ENCODE results near the gene SAMSN1. TPM values are rescaled to one million over a fixed set of nuclear protein-coding genes. Genes with fewer than 3 reads are reported as not detected.
"Not testable (repeated sequence)": the region's sequence is repeated elsewhere in the genome, so short reads cannot be mapped to it uniquely, and the experiment has no call there.

The SAMSN1 gene
- total RNA-seq, 2 donors from 2014 or later: 1.8 to 4.6 TPM

GRCh38 chr21:14500873-14501272 lies 45.2 kb downstream of the SAMSN1 start:
- Histone ChIP-seq H3K27me3 (no peaks in the 10 kb centered on the region), H3K4me3 (no peak overlapping the region), H3K27ac (no peak overlapping the region), H3K36me3 (replicated peaks in 1 of 2; ENCODE audit: insufficient read depth in 1 of 2, low read depth in 2 of 2) (no peaks in the 10 kb centered on the region), H3K9me3 (no peaks in the 10 kb centered on the region), H3K4me1 (no peaks in the 10 kb centered on the region)
- no peak for TF ChIP-seq CTCF (IDR thresholded peaks at IDR 0.05)
- TF ChIP-seq POLR2A (IDR thresholded peaks at IDR 0.05): no peak
- no peak for DNase-seq
- WGBS, 2 donors: 61 to 87% methylated on average over 2 of the region's 2 CpGs
- ATAC-seq: no peak
- intact Hi-C loops (cut with DNase I): no loop called here

GRCh38 chr21:14499316-14499715 lies 46.8 kb downstream of the SAMSN1 start:
- H3K9me3 ChIP-seq: no peaks in the 10 kb centered on the region
- ATAC-seq: no peak
- H3K4me3 ChIP-seq: no peak overlapping the region
- no peak for TF ChIP-seq POLR2A (IDR thresholded peaks at IDR 0.05)
- TF ChIP-seq CTCF (IDR thresholded peaks at IDR 0.05): no peak
- H3K27ac ChIP-seq: no peak overlapping the region
- no peaks in the 10 kb centered on the region for H3K36me3 ChIP-seq (replicated peaks in 1 of 2; ENCODE audit: insufficient read depth in 1 of 2, low read depth in 2 of 2)
- no peaks in the 10 kb centered on the region for H3K4me1 ChIP-seq
- no peaks in the 10 kb centered on the region for H3K27me3 ChIP-seq
- no peak for DNase-seq
- intact Hi-C loops (cut with DNase I): no loop called here
- 45 to 65% methylated on average over 1 of the region's 1 CpG for WGBS, 2 donors

GRCh38 chr21:14497825-14498224 lies 48.3 kb downstream of the SAMSN1 start:
- Histone ChIP-seq H3K27me3 (no peaks in the 10 kb centered on the region), H3K4me3 (no peak overlapping the region), H3K9me3 (no peaks in the 10 kb centered on the region), H3K4me1 (no peaks in the 10 kb centered on the region), H3K36me3 (replicated peaks in 1 of 2; ENCODE audit: insufficient read depth in 1 of 2, low read depth in 2 of 2) (no peaks in the 10 kb centered on the region), H3K27ac (no peak overlapping the region)
- 52 to 70% methylated on average over 2 of the region's 2 CpGs for WGBS, 2 donors
- TF ChIP-seq CTCF (IDR thresholded peaks at IDR 0.05): no peak
- TF ChIP-seq POLR2A (IDR thresholded peaks at IDR 0.05): no peak
- intact Hi-C loops (cut with DNase I): no loop called here
- no peak for ATAC-seq
- no peak for DNase-seq

- Histone ChIP-seq H3K4me1 (no peaks in the 10 kb centered on the region), H3K4me3 (no peak overlapping the region), H3K27ac (no peak overlapping the region), H3K27me3 (no peaks in the 10 kb centered on the region), H3K36me3 (replicated peaks in 1 of 2; ENCODE audit: insufficient read depth in 1 of 2, low read depth in 2 of 2) (no peaks in the 10 kb centered on the region), H3K9me3 (no peaks in the 10 kb centered on the region)
- ATAC-seq (no peak), DNase-seq (no peak)
- no peak for TF ChIP-seq POLR2A (IDR thresholded peaks at IDR 0.05)
- no peak for TF ChIP-seq CTCF (IDR thresholded peaks at IDR 0.05)
- intact Hi-C loops (cut with DNase I): no loop called here
- 65 to 69% methylated on average over 3 of the region's 3 CpGs for WGBS, 2 donors
Observed at GRCh38 chr21:14495075-14495474, 51.0 kb downstream of the SAMSN1 start.

GRCh38 chr21:14494181-14494580 lies 51.9 kb downstream of the SAMSN1 start:
- H3K27me3 ChIP-seq; H3K27ac ChIP-seq; ATAC-seq; H3K4me3 ChIP-seq; DNase-seq; H3K4me1 ChIP-seq; H3K36me3 ChIP-seq (replicated peaks in 1 of 2; ENCODE audit: insufficient read depth in 1 of 2, low read depth in 2 of 2); H3K9me3 ChIP-seq; intact Hi-C loops (cut with DNase I): not testable (repeated sequence)
- WGBS, 2 donors: 81 to 82% methylated on average over 1 of the region's 1 CpG

Data from body of pancreas (tissue), 4 donors.